IPS-NIHi7 (cell line): ENCODE data around the gene P2RY12.
"Not testable (repeated sequence)": the region's sequence is repeated elsewhere in the genome, so short reads cannot be mapped to it uniquely, and the experiment has no call there.

Experiments
- DNase-seq: peaks from one replicate; pipeline ENCODE4 v3.0.0; 2012; ENCODE audit warnings: mixed read lengths; ENCODE audit errors: extremely low spot score

P2RY12 gene

GRCh38 chr3:151393146-151393830, 8.7 kb upstream of the P2RY12 start:
- DNase-seq: peak; percentile 17

- DNase-seq: not testable (repeated sequence)
These were observed 7.6 kb upstream of the P2RY12 start for GRCh38 chr3:151392191-151392590.

GRCh38 chr3:151391720-151392119, 7.2 kb upstream of the P2RY12 start:
- DNase-seq: no peak

- no peak for DNase-seq
These were observed 3.3 kb upstream of the P2RY12 start for GRCh38 chr3:151387842-151388241.

GRCh38 chr3:151387432-151387831, 2.9 kb upstream of the P2RY12 start:
- no peak for DNase-seq

GRCh38 chr3:151386056-151386455, 1.5 kb upstream of the P2RY12 start:
- no peak for DNase-seq

GRCh38 chr3:151383956-151384355, 597 bp downstream of the P2RY12 start:
- no peak for DNase-seq

GRCh38 chr3:151383111-151383510, 1.4 kb downstream of the P2RY12 start:
- no peak for DNase-seq

- DNase-seq: no peak
These were observed 1.9 kb downstream of the P2RY12 start for GRCh38 chr3:151382671-151383070.

- peak; percentile 54 for DNase-seq
These were observed 5.3 kb downstream of the P2RY12 start for GRCh38 chr3:151379083-151379734.

- no peak for DNase-seq
These were observed 6.7 kb downstream of the P2RY12 start for GRCh38 chr3:151377768-151378385.

GRCh38 chr3:151372063-151372820, 12.3 kb downstream of the P2RY12 start:
- DNase-seq: no peak

- DNase-seq: no peak
These were observed 13.0 kb downstream of the P2RY12 start for GRCh38 chr3:151371526-151371925.

- no peak for DNase-seq
These were observed 17.1 kb downstream of the P2RY12 start for GRCh38 chr3:151367448-151367847.

- DNase-seq: no peak
These were observed 17.6 kb downstream of the P2RY12 start for GRCh38 chr3:151366993-151367392.

- no peak for DNase-seq
These were observed 21.8 kb downstream of the P2RY12 start for GRCh38 chr3:151362751-151363174.

- no peak for DNase-seq
These were observed 27.1 kb downstream of the P2RY12 start for GRCh38 chr3:151357463-151357850.

GRCh38 chr3:151356794-151357462, 27.6 kb downstream of the P2RY12 start:
- no peak for DNase-seq

- DNase-seq: no peak
These were observed 32.9 kb downstream of the P2RY12 start for GRCh38 chr3:151351648-151352047.

- no peak for DNase-seq
These were observed 33.3 kb downstream of the P2RY12 start for GRCh38 chr3:151351219-151351618.

GRCh38 chr3:151350656-151351055, 33.9 kb downstream of the P2RY12 start:
- no peak for DNase-seq

- no peak for DNase-seq
These were observed 37.1 kb downstream of the P2RY12 start for GRCh38 chr3:151347432-151347831.
